ENCODE data around the gene SPATA13.

Gene SPATA13

GRCh38 chr13:24230428-24231072 lies 70.0 kb downstream of the SPATA13 start (continued):
- TF ChIP-seq PRDM6 (tag by site-specific recombination; IDR thresholded peaks at IDR 0.05), result no peak
- no peak for TF ChIP-seq ZBTB7A (tag by site-specific recombination; IDR thresholded peaks at IDR 0.05; ENCODE audit: low read depth)
- TF ChIP-seq, protein P1, sequence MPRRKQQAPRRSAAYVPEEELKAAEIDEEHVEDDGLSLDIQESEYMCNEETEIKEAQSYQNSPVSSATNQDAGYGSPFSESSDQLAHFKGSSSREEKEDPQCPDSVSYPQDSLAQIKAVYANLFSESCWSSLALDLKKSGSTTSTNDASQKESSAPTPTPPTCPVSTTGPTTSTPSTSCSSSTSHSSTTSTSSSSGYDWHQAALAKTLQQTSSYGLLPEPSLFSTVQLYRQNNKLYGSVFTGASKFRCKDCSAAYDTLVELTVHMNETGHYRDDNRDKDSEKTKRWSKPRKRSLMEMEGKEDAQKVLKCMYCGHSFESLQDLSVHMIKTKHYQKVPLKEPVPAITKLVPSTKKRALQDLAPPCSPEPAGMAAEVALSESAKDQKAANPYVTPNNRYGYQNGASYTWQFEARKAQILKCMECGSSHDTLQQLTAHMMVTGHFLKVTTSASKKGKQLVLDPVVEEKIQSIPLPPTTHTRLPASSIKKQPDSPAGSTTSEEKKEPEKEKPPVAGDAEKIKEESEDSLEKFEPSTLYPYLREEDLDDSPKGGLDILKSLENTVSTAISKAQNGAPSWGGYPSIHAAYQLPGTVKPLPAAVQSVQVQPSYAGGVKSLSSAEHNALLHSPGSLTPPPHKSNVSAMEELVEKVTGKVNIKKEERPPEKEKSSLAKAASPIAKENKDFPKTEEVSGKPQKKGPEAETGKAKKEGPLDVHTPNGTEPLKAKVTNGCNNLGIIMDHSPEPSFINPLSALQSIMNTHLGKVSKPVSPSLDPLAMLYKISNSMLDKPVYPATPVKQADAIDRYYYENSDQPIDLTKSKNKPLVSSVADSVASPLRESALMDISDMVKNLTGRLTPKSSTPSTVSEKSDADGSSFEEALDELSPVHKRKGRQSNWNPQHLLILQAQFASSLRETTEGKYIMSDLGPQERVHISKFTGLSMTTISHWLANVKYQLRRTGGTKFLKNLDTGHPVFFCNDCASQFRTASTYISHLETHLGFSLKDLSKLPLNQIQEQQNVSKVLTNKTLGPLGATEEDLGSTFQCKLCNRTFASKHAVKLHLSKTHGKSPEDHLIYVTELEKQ (tag by site-specific recombination; IDR thresholded peaks at IDR 0.05; ENCODE audit: borderline replicate concordance), result no peak
- TF ChIP-seq ZNF221 (tag by site-specific recombination; IDR thresholded peaks at IDR 0.05; ENCODE audit: borderline replicate concordance), result no peak
- no peak for TF ChIP-seq ZNF10 (tag by site-specific recombination; IDR thresholded peaks at IDR 0.05)

DNA sequence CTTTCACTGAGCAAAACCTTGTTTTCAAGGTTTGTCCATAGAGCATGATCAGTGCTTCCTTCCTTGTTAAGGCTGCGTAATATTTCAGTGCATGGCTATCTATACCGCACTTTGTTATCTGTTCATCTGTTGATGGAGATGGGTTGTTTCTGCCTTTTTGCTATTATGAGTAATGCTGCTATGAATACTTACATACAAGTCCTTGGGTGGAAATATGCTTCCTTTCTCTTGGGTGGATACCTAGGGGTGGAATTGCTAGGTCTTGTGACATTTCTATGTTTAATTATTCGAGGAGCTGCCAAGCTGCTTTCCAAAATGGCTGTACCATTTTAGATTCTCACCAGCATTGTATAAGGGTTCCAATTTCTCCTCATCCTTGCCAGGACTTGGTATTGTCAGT lies 70.9 kb downstream of the SPATA13 start:
- no peaks in the 10 kb centered on the region for H3K9me3 ChIP-seq (ENCODE audit: control insufficient read depth, insufficient read depth, low read depth, low read length)

GRCh38 chr13:24232037-24232436 lies 71.5 kb downstream of the SPATA13 start:
- Histone ChIP-seq H3K9me3 (ENCODE audit: control insufficient read depth, insufficient read depth, low read depth, low read length) (no peaks in the 10 kb centered on the region), H3K4me3 (ENCODE audit: low read depth, low read length) (no peak overlapping the region), H3K27ac (ENCODE audit: extremely low read depth, low read depth, low read length) (no peak overlapping the region), H3K36me3 (ENCODE audit: control insufficient read depth in 2 of 2, insufficient read depth in 1 of 2, low read length in 2 of 2) (no peaks in the 10 kb centered on the region), H3K4me1 (ENCODE audit: control insufficient read depth, insufficient read depth, low read length) (peaks cover 6% of the 10 kb centered on the region)
- ChIA-PET POLR2A (no interaction called here), CTCF (no interaction called here)
- no peak for TF ChIP-seq ZNF623 (tag by site-specific recombination; IDR thresholded peaks at IDR 0.05)
- TF ChIP-seq ZNF792 (tag by site-specific recombination; IDR thresholded peaks at IDR 0.05), result no peak
- TF ChIP-seq ZBTB21 (tag by site-specific recombination; IDR thresholded peaks at IDR 0.05), result no peak
- TF ChIP-seq ZFP37 (tag by site-specific recombination; IDR thresholded peaks at IDR 0.05), result no peak
- TF ChIP-seq ZNF621 (tag by site-specific recombination; IDR thresholded peaks at IDR 0.05), result no peak
- TF ChIP-seq ZNF302 (tag by site-specific recombination; IDR thresholded peaks at IDR 0.05; ENCODE audit: low read depth), result no peak
- TF ChIP-seq ZNF776 (tag by site-specific recombination; IDR thresholded peaks at IDR 0.05; ENCODE audit: borderline replicate concordance), result no peak
- no peak for TF ChIP-seq ZNF132 (tag by site-specific recombination; IDR thresholded peaks at IDR 0.05; ENCODE audit: borderline replicate concordance)
- no peak for TF ChIP-seq OVOL3 (tag by site-specific recombination; IDR thresholded peaks at IDR 0.05)

More for the DNA sequence above, 70.9 kb downstream of the SPATA13 start:
- H3K4me1 ChIP-seq (ENCODE audit: control insufficient read depth, insufficient read depth, low read length), result peaks cover 6% of the 10 kb centered on the region
- CTCF ChIA-PET, result interaction anchor here (0.6 to 1.4 kb wide), 2 partner anchors 178 to 218 kb away, joined by 5 to 7 read pairs; no protein-coding TSS in a partner anchor
- no peak for TF ChIP-seq ZNF530 (tag by site-specific recombination; IDR thresholded peaks at IDR 0.05; ENCODE audit: low read depth)
- no peaks in the 10 kb centered on the region for H3K36me3 ChIP-seq (ENCODE audit: control insufficient read depth in 2 of 2, insufficient read depth in 1 of 2, low read length in 2 of 2)
- POLR2A ChIA-PET, result no interaction called here
- no peak overlapping the region for H3K27ac ChIP-seq (ENCODE audit: extremely low read depth, low read depth, low read length)
- H3K4me3 ChIP-seq (ENCODE audit: low read depth, low read length), result no peak overlapping the region

GRCh38 chr13:24232474-24232873 lies 72.0 kb downstream of the SPATA13 start:
- CTCF ChIA-PET, result interaction anchor here (0.6 to 0.9 kb wide), 2 partner anchors 224 to 762 kb away, joined by 3 read pairs; no protein-coding TSS in a partner anchor
- no peaks in the 10 kb centered on the region for H3K9me3 ChIP-seq (ENCODE audit: control insufficient read depth, insufficient read depth, low read depth, low read length)
- TF ChIP-seq ZNF121 (tag by site-specific recombination; IDR thresholded peaks at IDR 0.05) (peak; percentile 68), GLI2 (tag by site-specific recombination; IDR thresholded peaks at IDR 0.05; ENCODE audit: borderline replicate concordance, low read depth) (no peak), GLIS1 (tag by site-specific recombination; IDR thresholded peaks at IDR 0.05) (peak; percentile 70)
- POLR2A ChIA-PET, result no interaction called here
- no peak overlapping the region for H3K27ac ChIP-seq (ENCODE audit: extremely low read depth, low read depth, low read length)
- H3K4me3 ChIP-seq (ENCODE audit: low read depth, low read length), result no peak overlapping the region
- no peaks in the 10 kb centered on the region for H3K36me3 ChIP-seq (ENCODE audit: control insufficient read depth in 2 of 2, insufficient read depth in 1 of 2, low read length in 2 of 2)
- peaks cover 6% of the 10 kb centered on the region for H3K4me1 ChIP-seq (ENCODE audit: control insufficient read depth, insufficient read depth, low read length)

Measured in HEK293 (cell line).